ENCODE results near the gene HIP1R. TPM values are rescaled to one million over a fixed set of nuclear protein-coding genes. Genes with fewer than 3 reads are reported as not detected.

Gene HIP1R
- total and polyA plus RNA-seq, 2 of the 8 experiments (the other 6 are each of a cell fraction or from before 2014, with no cell fraction given): 11.2 to 14.5 TPM

GRCh38 chr12:122849352-122850047 is 14.2 kb downstream of the HIP1R start:
- Histone ChIP-seq H3K23ac (ENCODE audit: insufficient read length) (no peak overlapping the region), H3K18ac (ENCODE audit: extremely low read depth, low read length) (no peak overlapping the region; the same call in 1 of the 2 replicates), H3K4me1 (replicated peaks in 1 of 4; ENCODE audit: control insufficient read depth in 3 of 4, insufficient read depth in 4 of 4, low read length in 3 of 4) (peaks cover 0 to 4% (median 4%) of the 10 kb centered on the region in 4 experiments; a peak in 5 of 7 replicates), H3K9ac (replicated peaks in 1 of 4; ENCODE audit: extremely low read depth in 1 of 4, low read depth in 3 of 4, low read length in 3 of 4) (no peak overlapping the region; a peak in 1 of 7 replicates), H3K27ac (ENCODE audit: low read depth, low read length) (no peak overlapping the region), H3K4me2 (ENCODE audit: insufficient read depth in 1 of 2, low read depth in 2 of 2, low read length in 2 of 2) (no peak overlapping the region), H4K8ac (ENCODE audit: extremely low read depth, insufficient read depth, low read length) (no peak overlapping the region), H2BK20ac (ENCODE audit: low read length) (no peak overlapping the region), H2BK15ac (ENCODE audit: low read length) (no peak overlapping the region), H3K9me3 (ENCODE audit: insufficient read depth in 2 of 2, low read depth in 1 of 2, low read length in 1 of 2) (no peaks in the 10 kb centered on the region), H3K4me3 (ENCODE audit: extremely low read depth in 1 of 4, insufficient read depth in 2 of 4, low read depth in 3 of 4, low read length in 4 of 4) (no peak overlapping the region), H4K20me1 (replicated peaks in 1 of 2; ENCODE audit: control insufficient read depth in 1 of 2, insufficient read depth in 2 of 2, low read length in 2 of 2) (peaks cover 9 to 12% of the 10 kb centered on the region in 2 experiments), H3K23me2 (ENCODE audit: low read depth, low read length) (no peaks in the 10 kb centered on the region), H3K79me2 (ENCODE audit: control insufficient read depth in 1 of 2, insufficient read depth in 2 of 2, low read length in 2 of 2) (no peaks in the 10 kb centered on the region), H2BK120ac (replicated peaks; ENCODE audit: low read depth, low read length) (no peak overlapping the region), H3K27me3 (replicated peaks in 1 of 4; ENCODE audit: control insufficient read depth in 3 of 4, extremely low read depth in 1 of 4, insufficient read depth in 3 of 4, low read length in 3 of 4) (no peaks in the 10 kb centered on the region), H2BK5ac (ENCODE audit: low read depth, low read length) (no peak overlapping the region), H3K79me1 (ENCODE audit: low read depth, low read length) (peaks cover 4% of the 10 kb centered on the region), H3K14ac (ENCODE audit: insufficient read length) (no peak overlapping the region), H2BK12ac (ENCODE audit: low read depth, low read length) (no peak overlapping the region), H3K36me3 (ENCODE audit: control insufficient read depth in 2 of 4, insufficient read depth in 4 of 4, low read length in 3 of 4) (no peaks in the 10 kb centered on the region), H2AFZ (ENCODE audit: low read length) (no peak overlapping the region), H4K91ac (replicated peaks; ENCODE audit: insufficient read length, low read length) (no peak overlapping the region), H2AK5ac (ENCODE audit: low read depth, low read length) (no peak overlapping the region), H4K5ac (ENCODE audit: insufficient read length, low read depth, low read length) (no peak overlapping the region), H3K4ac (replicated peaks; ENCODE audit: insufficient read length, low read depth, low read length) (no peak overlapping the region), H3K56ac (replicated peaks; ENCODE audit: insufficient read length, low read depth, low read length) (no peak overlapping the region)
- FAIRE-seq: no peak
- DNase-seq (ENCODE audit: low read depth in 1 of 2, low spot score in 2 of 2): no peak
- WGBS, 2 experiments (ENCODE audit: extremely low coverage in 1 of 2, insufficient coverage in 1 of 2, insufficient read length in 1 of 2, insufficient replicate concordance in 2 of 2, low coverage in 1 of 2, low lambda C conversion rate in 2 of 2, missing lambda C conversion rate in 1 of 2): 87% methylated on average over 25 of the region's 26 CpGs; no CpG with 5 or more reads in 1 of the 2 experiments
- POLR2A ChIA-PET (ENCODE audit: partially characterized antibody): interaction anchor here (0.7 kb wide), 1 partner anchor 220 kb away, joined by 3 read pairs; no protein-coding TSS in a partner anchor
- CTCF ChIA-PET (ENCODE audit: partially characterized antibody): interaction anchor here (0.8 to 11.4 kb wide), 4 partner anchors 9 to 103 kb away, joined by 3 to 129 read pairs (median 3); no protein-coding TSS in a partner anchor
- TF ChIP-seq RXRA (IDR thresholded peaks at IDR 0.05; ENCODE audit: insufficient read depth, low read depth, low read length) (no peak), BRCA1 (IDR thresholded peaks at IDR 0.05; ENCODE audit: low read depth, low read length) (no peak), TAF1 (IDR thresholded peaks at IDR 0.05; ENCODE audit: low read depth, low read length) (no peak), POU5F1 (IDR thresholded peaks at IDR 0.05; ENCODE audit: low read depth, low read length) (no peak), PHF8 (conservative IDR thresholded peaks at IDR 0.05; ENCODE audit: low read depth, low read length) (no peak)
